Upper lobe of left lung (tissue), 6 donors: ENCODE measurements around the gene ATP8B3. TPM values are rescaled to one million over a fixed set of nuclear protein-coding genes. Genes with fewer than 3 reads are reported as not detected.

Source experiments
- ATAC-seq, 2 donors: fragments of 200-7000 bp; cut with Tn5 transposase; one replicate each; pipeline ENCODE4 v1.9.1; 2022; ENCODE audit warnings: mild to moderate bottlenecking in 2 of 2, moderate library complexity in 2 of 2; ENCODE audit not compliant: low FRiP score in 2 of 2
- DNase-seq, 2 donors: peaks; one replicate each; pipeline ENCODE4 v3.0.0-alpha.2; 2019 to 2020
- H3K27ac ChIP-seq, 4 donors: fragments of 200-600 bp; sonication (generic); one replicate each; pipeline ENCODE4 v1.5.1; 2016 to 2019
- H3K27me3 ChIP-seq, 4 donors: fragments of 200-600 bp; sonication (generic); one replicate each; pipeline ENCODE4 v1.5.1; 2017 to 2019
- H3K36me3 ChIP-seq, 4 donors: fragments of 200-600 bp; sonication (generic); one replicate each; pipeline ENCODE4 v1.5.1; 2016 to 2019
- H3K4me1 ChIP-seq, 4 donors: fragments of 200-600 bp; sonication (generic); one replicate each; pipeline ENCODE4 v1.5.1; 2018 to 2019
- H3K4me3 ChIP-seq, 4 donors: fragments of 200-600 bp; sonication (generic); one replicate each; pipeline ENCODE4 v1.5.1; 2017 to 2019; ENCODE audit warnings: mild to moderate bottlenecking in 2 of 4, moderate library complexity in 1 of 4
- H3K9me3 ChIP-seq, 4 donors: fragments of 200-600 bp; sonication (generic); one replicate each; pipeline ENCODE4 v1.5.1; 2018 to 2019
- CTCF ChIP-seq, 6 experiments: fragments of 450-650 bp in 4 of 6; fragments of 200-600 bp in 2 of 6; sonication (generic) in 2 of 6; IDR thresholded peaks; one replicate each; pipeline ENCODE4 v1.5.1; 2016 to 2019; ENCODE audit warnings: antibody characterized with exemption in 6 of 6
- EP300 ChIP-seq, 4 donors: sonication (generic); formaldehyde crosslinking; IDR thresholded peaks; one replicate each; pipeline ENCODE4 v1.5.1; 2017; ENCODE audit warnings: antibody characterized with exemption in 4 of 4, control low read depth in 2 of 4
- POLR2A ChIP-seq, 4 donors: fragments of 450-650 bp; IDR thresholded peaks; one replicate each; pipeline ENCODE4 v1.5.1; 2016 to 2017; ENCODE audit warnings: antibody characterized with exemption in 4 of 4, mild to moderate bottlenecking in 2 of 4
- POLR2AphosphoS5 ChIP-seq, 2 donors: sonication (generic); formaldehyde crosslinking; IDR thresholded peaks; one replicate each; pipeline ENCODE4 v1.5.1; 2017; ENCODE audit warnings: antibody characterized with exemption in 2 of 2
- WGBS, 2 donors: methylation state at CpG; one replicate each; pipeline ENCODE4 v1.1.5; 2017 to 2018; 5-methylcytosine and 5-hydroxymethylcytosine counted together
- total RNA-seq, 6 donors: library from RNA; depleted of rRNA in 4 of 6; stranded (reverse); fragments of >200 nt in 4 of 6; gene quantifications; one replicate each; pipeline versions ENCODE4 v1.1.0 to v1.2.1, GENCODE V29; 2016 to 2021
- donor health status: DM: no; HTN: no; CAD: no; lungs with moderate emphysema.
- donor health status: DM: no; HTN: yes; CAD: no; lungs with severe emphysema.

ATP8B3 gene
- total RNA-seq, 6 donors from 2014 or later, result under 0.01 to 6.2 (median 1.1) TPM

- TF ChIP-seq EP300 (IDR thresholded peaks at IDR 0.05) (no peak), CTCF (IDR thresholded peaks at IDR 0.05) (no peak), POLR2AphosphoS5 (IDR thresholded peaks at IDR 0.05) (no peak), POLR2A (IDR thresholded peaks at IDR 0.05) (no peak)
- Histone ChIP-seq H3K4me3 (peak overlapping the region in 3 of 4 donors; percentile 47 to 60 (median 59)), H3K9me3 (no peaks in the 10 kb centered on the region), H3K27ac (peak overlapping the region; percentile 93 to 95 (median 94)), H3K4me1 (peaks cover 77 to 99% (median 95%) of the 10 kb centered on the region in 4 donors), H3K27me3 (no peaks in the 10 kb centered on the region), H3K36me3 (peaks cover 0 to 4% (median 0%) of the 10 kb centered on the region in 4 donors)
- ATAC-seq (no peak), DNase-seq (no peak)
- WGBS, 2 donors, result 47 to 50% methylated on average over 2 to 6 of the region's 6 CpGs
Measured at GRCh38 chr19:1856345-1856697, 44.2 kb upstream of the ATP8B3 start.

GRCh38 chr19:1855828-1856255 is 43.8 kb upstream of the ATP8B3 start:
- Histone ChIP-seq H3K4me3 (peak overlapping the region in 3 of 4 donors; percentile 47 to 60 (median 59)), H3K27me3 (no peaks in the 10 kb centered on the region), H3K9me3 (no peaks in the 10 kb centered on the region), H3K27ac (peak overlapping the region; percentile 93 to 95 (median 94)), H3K4me1 (peaks cover 73 to 94% (median 91%) of the 10 kb centered on the region in 4 donors), H3K36me3 (peaks cover 0 to 4% (median 0%) of the 10 kb centered on the region in 4 donors)
- WGBS, 2 donors, result 30 to 38% methylated on average over 10 of the region's 13 CpGs
- no peak for DNase-seq
- no peak for ATAC-seq
- TF ChIP-seq CTCF (IDR thresholded peaks at IDR 0.05) (no peak), POLR2A (IDR thresholded peaks at IDR 0.05) (no peak), EP300 (IDR thresholded peaks at IDR 0.05) (no peak), POLR2AphosphoS5 (IDR thresholded peaks at IDR 0.05) (no peak)

GRCh38 chr19:1855040-1855827 is 43.2 kb upstream of the ATP8B3 start:
- Histone ChIP-seq H3K4me3 (peak overlapping the region in 3 of 4 donors; percentile 47 to 60 (median 59)), H3K36me3 (peaks cover 0 to 4% (median 0%) of the 10 kb centered on the region in 4 donors), H3K4me1 (peaks cover 66 to 88% (median 85%) of the 10 kb centered on the region in 4 donors), H3K9me3 (no peaks in the 10 kb centered on the region), H3K27me3 (no peaks in the 10 kb centered on the region), H3K27ac (peak overlapping the region; percentile 93 to 95 (median 94))
- ATAC-seq, result peak; percentile 84 to 88
- peak; percentile 95 to 96 for DNase-seq
- WGBS, 2 donors, result 15% methylated on average over 4 to 20 of the region's 33 CpGs
- TF ChIP-seq POLR2A (IDR thresholded peaks at IDR 0.05) (peak in 2 of 4 donors; percentile 52 to 81), POLR2AphosphoS5 (IDR thresholded peaks at IDR 0.05) (peak; percentile 75 to 87), EP300 (IDR thresholded peaks at IDR 0.05) (no peak), CTCF (IDR thresholded peaks at IDR 0.05) (peak in 1 of 6 experiments; percentile 23)

GRCh38 chr19:1854542-1855039 is 42.5 kb upstream of the ATP8B3 start:
- 53 to 69% methylated on average over 16 to 37 of the region's 37 CpGs for WGBS, 2 donors
- Histone ChIP-seq H3K4me3 (peak overlapping the region in 3 of 4 donors; percentile 34 to 60 (median 47)), H3K4me1 (peaks cover 60 to 82% (median 79%) of the 10 kb centered on the region in 4 donors), H3K27ac (peak overlapping the region; percentile 93 to 95 (median 94)), H3K36me3 (peaks cover 0 to 4% (median 0%) of the 10 kb centered on the region in 4 donors), H3K9me3 (no peaks in the 10 kb centered on the region), H3K27me3 (no peaks in the 10 kb centered on the region)
- ATAC-seq (no peak), DNase-seq (peak; percentile 54 to 88)
- no peak for TF ChIP-seq CTCF (IDR thresholded peaks at IDR 0.05)
- TF ChIP-seq POLR2A (IDR thresholded peaks at IDR 0.05), result no peak
- peak in 1 of 2 donors; percentile 11 for TF ChIP-seq POLR2AphosphoS5 (IDR thresholded peaks at IDR 0.05)
